ENCODE data around the gene FGF6.

Gene FGF6

DNA sequence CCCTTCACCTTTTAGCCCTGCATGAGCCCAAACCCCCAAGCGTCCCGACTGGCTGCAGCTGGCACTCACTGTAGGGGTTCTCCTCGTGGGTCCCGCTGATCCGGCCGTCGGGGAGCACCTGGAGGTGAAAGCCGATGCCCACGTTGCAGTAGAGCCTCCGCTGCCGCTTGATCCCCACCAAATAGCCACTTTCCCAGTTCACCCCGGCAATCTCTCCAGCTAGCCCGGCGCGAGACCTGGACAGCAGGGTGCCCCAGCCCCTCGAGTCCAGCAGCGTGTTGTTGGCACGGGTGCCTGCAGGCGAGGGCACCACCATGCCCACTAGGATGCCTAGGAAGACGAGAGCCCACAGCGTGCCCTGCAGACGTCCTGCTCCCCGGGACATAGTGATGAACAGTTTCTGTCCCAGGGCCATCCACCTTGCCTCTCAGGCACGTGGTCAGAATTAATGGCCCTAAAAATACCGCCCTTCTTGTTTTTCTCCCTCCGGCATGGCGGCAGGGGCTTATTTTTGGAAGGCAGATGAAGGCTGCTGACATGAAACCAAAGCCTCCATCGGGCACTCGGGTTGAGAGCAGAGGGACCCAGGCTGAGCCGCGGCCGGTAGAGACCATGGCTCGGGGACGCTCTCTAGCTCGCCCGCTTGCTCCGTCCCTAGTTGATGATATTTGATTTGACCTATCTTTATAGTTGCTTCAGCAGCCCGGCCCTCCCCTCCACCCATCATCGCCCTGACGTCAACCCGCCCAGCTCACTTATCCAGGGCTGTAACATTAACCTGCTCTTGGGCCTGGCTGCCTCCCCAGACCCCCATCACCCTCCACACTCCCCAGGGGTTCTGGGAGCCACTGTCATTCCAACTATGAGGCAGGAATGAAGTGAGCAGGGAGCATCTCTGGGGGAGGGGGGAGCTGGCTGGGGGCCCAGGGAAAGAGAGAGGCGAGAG is at the start of gene FGF6:
FGF6 (minus strand) TSS at position 660 of the 946 bp plus-strand sequence; CDS start at position 415, 245 bp downstream.
- intact Hi-C loops (cut with DNase I; ENCODE audit: low total_unique reads): no loop called here

DNA sequence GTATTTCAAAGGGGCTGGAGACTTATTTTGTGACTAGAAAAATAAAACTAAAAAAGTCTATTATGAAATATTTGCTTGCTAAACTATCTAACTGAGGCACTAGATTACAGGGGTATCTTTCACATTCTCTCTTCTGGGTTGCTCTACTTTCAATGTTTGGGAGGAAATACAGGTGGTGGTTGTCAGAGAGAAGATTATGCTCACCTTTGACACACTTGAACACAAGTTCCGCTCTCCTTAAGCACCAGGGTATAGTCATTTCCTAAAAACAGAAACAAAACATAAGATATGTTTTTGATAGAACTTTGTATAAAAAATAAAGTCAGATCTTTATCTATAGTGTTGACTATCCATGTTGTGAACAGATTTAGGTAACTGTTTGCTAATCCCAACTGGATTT is 45.4 kb upstream of the FGF6 start:
- TF ChIP-seq, protein P1, sequence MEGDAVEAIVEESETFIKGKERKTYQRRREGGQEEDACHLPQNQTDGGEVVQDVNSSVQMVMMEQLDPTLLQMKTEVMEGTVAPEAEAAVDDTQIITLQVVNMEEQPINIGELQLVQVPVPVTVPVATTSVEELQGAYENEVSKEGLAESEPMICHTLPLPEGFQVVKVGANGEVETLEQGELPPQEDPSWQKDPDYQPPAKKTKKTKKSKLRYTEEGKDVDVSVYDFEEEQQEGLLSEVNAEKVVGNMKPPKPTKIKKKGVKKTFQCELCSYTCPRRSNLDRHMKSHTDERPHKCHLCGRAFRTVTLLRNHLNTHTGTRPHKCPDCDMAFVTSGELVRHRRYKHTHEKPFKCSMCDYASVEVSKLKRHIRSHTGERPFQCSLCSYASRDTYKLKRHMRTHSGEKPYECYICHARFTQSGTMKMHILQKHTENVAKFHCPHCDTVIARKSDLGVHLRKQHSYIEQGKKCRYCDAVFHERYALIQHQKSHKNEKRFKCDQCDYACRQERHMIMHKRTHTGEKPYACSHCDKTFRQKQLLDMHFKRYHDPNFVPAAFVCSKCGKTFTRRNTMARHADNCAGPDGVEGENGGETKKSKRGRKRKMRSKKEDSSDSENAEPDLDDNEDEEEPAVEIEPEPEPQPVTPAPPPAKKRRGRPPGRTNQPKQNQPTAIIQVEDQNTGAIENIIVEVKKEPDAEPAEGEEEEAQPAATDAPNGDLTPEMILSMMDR (IDR thresholded peaks at IDR 0.05): no peak
- Histone ChIP-seq H3K4me1 (no peaks in the 10 kb centered on the region), H3K9me3 (no peaks in the 10 kb centered on the region), H3K27ac (no peak overlapping the region), H3K27me3 (no peaks in the 10 kb centered on the region), H3K4me3 (no peak overlapping the region), H3K36me3 (peaks cover 23 to 50% (median 38%) of the 10 kb centered on the region in 3 donors)
- intact Hi-C loops (cut with DNase I; ENCODE audit: low total_unique reads): no loop called here
- no peak for DNase-seq

More for the DNA sequence above, at the start of gene FGF6:
- Histone ChIP-seq H3K4me3 (no peak within 1 kb of the TSS), H3K4me1 (no peaks in the 10 kb centered on the region), H3K27me3 (peaks cover 0 to 35% of the 10 kb centered on the region in 2 donors), H3K9me3 (no peaks in the 10 kb centered on the region), H3K36me3 (no peaks in the 10 kb centered on the region), H3K27ac (no peak within 1 kb of the TSS)
- DNase-seq: no peak
- TF ChIP-seq, protein P1 (IDR thresholded peaks at IDR 0.05): no peak

GRCh38 chr12:4489556-4489955 is 43.9 kb upstream of the FGF6 start:
- Histone ChIP-seq H3K27ac (no peak overlapping the region), H3K36me3 (peaks cover 22 to 46% (median 36%) of the 10 kb centered on the region in 3 donors), H3K9me3 (no peaks in the 10 kb centered on the region), H3K4me3 (no peak overlapping the region), H3K4me1 (no peaks in the 10 kb centered on the region), H3K27me3 (no peaks in the 10 kb centered on the region)
- no peak for DNase-seq
- TF ChIP-seq, protein P1 (IDR thresholded peaks at IDR 0.05): no peak
- intact Hi-C loops (cut with DNase I; ENCODE audit: low total_unique reads): no loop called here

DNA sequence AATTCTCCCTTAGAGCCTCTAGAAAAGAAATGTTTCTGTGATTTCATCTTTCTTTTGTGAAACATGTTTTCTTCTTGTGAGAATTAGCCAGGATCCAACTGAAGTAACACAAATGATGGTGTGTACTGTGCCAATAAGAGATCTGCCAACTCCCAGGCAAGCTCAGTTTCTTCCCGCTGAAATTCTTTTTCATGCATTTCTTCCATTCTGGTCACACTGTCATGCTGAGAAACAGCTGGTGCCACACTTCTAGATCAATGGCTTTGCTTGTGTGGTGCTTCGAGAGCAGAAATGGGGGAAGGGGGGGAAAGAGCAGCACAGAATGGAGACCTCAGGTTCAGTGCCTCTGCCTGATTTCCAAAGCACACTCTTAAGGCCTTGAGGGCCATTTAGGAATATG is 41.4 kb upstream of the FGF6 start:
- no peak for DNase-seq
- H3K4me1 ChIP-seq: no peaks in the 10 kb centered on the region
- intact Hi-C loops (cut with DNase I; ENCODE audit: low total_unique reads): no loop called here
- TF ChIP-seq, protein P1 (IDR thresholded peaks at IDR 0.05): no peak
- H3K36me3 ChIP-seq: peaks cover 22 to 46% (median 36%) of the 10 kb centered on the region in 3 donors
- H3K27me3 ChIP-seq: no peaks in the 10 kb centered on the region
- no peak overlapping the region for H3K4me3 ChIP-seq
- H3K27ac ChIP-seq: no peak overlapping the region
- H3K9me3 ChIP-seq: no peaks in the 10 kb centered on the region

- DNase-seq: no peak
- no peaks in the 10 kb centered on the region for H3K4me1 ChIP-seq
- no peak overlapping the region for H3K4me3 ChIP-seq
- intact Hi-C loops (cut with DNase I; ENCODE audit: low total_unique reads): no loop called here
- no peaks in the 10 kb centered on the region for H3K27me3 ChIP-seq
- no peaks in the 10 kb centered on the region for H3K9me3 ChIP-seq
- TF ChIP-seq, protein P1 (IDR thresholded peaks at IDR 0.05): no peak
- peaks cover 22 to 46% (median 35%) of the 10 kb centered on the region in 3 donors for H3K36me3 ChIP-seq
- H3K27ac ChIP-seq: no peak overlapping the region
Measured at GRCh38 chr12:4486049-4486699, 40.6 kb upstream of the FGF6 start.

Measured in tibial artery (tissue), 4 donors.